ENCODE measurements around the gene PSMB11. TPM values are rescaled to one million over a fixed set of nuclear protein-coding genes. Genes with fewer than 3 reads are reported as not detected.

Gene PSMB11
- total and polyA plus RNA-seq, 2 experiments from 2014 or later, result 0.12 TPM; not detected in 1

- H3K27ac ChIP-seq, result no peak overlapping the region
- no peaks in the 10 kb centered on the region for H3K27me3 ChIP-seq
- DNase-seq (ENCODE audit: low read depth in 1 of 2, low spot score in 1 of 2), result no peak
- H3K9me3 ChIP-seq (ENCODE audit: low read depth), result no peaks in the 10 kb centered on the region
- TF ChIP-seq CTCF (IDR thresholded peaks at IDR 0.05; ENCODE audit: low read depth, low read length), result no peak
- no peaks in the 10 kb centered on the region for H3K4me1 ChIP-seq (ENCODE audit: low read depth)
- H3K4me3 ChIP-seq, result no peak overlapping the region
- H3K36me3 ChIP-seq, result peaks cover 80% of the 10 kb centered on the region
Measured at GRCh38 chr14:23079716-23080115, 37.7 kb downstream of the PSMB11 start.

GRCh38 chr14:23080474-23080873, 38.5 kb downstream of the PSMB11 start:
- no peak overlapping the region for H3K4me3 ChIP-seq
- peaks cover 84% of the 10 kb centered on the region for H3K36me3 ChIP-seq
- H3K9me3 ChIP-seq (ENCODE audit: low read depth), result no peaks in the 10 kb centered on the region
- no peak overlapping the region for H3K27ac ChIP-seq
- no peaks in the 10 kb centered on the region for H3K4me1 ChIP-seq (ENCODE audit: low read depth)
- TF ChIP-seq CTCF (IDR thresholded peaks at IDR 0.05; ENCODE audit: low read depth, low read length), result no peak
- H3K27me3 ChIP-seq, result no peaks in the 10 kb centered on the region
- DNase-seq (ENCODE audit: low read depth in 1 of 2, low spot score in 1 of 2), result no peak

DNA sequence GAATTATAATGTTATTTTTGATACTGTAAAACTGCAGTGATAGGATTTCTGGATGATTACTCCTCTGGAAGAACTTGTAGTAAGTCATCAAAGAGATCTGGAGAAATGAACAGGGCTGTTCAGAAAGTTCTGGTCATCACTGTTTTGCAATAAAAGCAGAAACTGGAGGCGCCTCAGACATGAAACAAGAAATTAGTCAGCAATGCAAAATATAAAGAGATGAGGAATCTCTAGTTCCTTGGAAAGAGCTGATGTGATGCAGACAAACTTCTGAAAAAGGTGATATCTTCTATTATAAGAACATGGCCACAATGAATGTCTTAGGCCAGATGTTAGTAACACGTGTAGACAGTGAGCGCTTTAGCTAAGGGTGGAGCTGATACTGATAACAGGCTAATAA, 43.4 kb downstream of the PSMB11 start:
- Histone ChIP-seq H3K4me1 (ENCODE audit: low read depth) (no peaks in the 10 kb centered on the region), H3K36me3 (peaks cover 85% of the 10 kb centered on the region), H3K27ac (no peak overlapping the region), H3K9me3 (ENCODE audit: low read depth) (no peaks in the 10 kb centered on the region), H3K27me3 (no peaks in the 10 kb centered on the region), H3K4me3 (no peak overlapping the region)
- TF ChIP-seq CTCF (IDR thresholded peaks at IDR 0.05; ENCODE audit: low read depth, low read length), result no peak
- DNase-seq (ENCODE audit: low read depth in 1 of 2, low spot score in 1 of 2), result peak in 1 of 2 donors; percentile 32

GRCh38 chr14:23086565-23086964, 44.6 kb downstream of the PSMB11 start:
- peaks cover 75% of the 10 kb centered on the region for H3K36me3 ChIP-seq
- H3K27me3 ChIP-seq, result no peaks in the 10 kb centered on the region
- no peak overlapping the region for H3K4me3 ChIP-seq
- no peaks in the 10 kb centered on the region for H3K9me3 ChIP-seq (ENCODE audit: low read depth)
- no peak overlapping the region for H3K27ac ChIP-seq
- no peaks in the 10 kb centered on the region for H3K4me1 ChIP-seq (ENCODE audit: low read depth)
- TF ChIP-seq CTCF (IDR thresholded peaks at IDR 0.05; ENCODE audit: low read depth, low read length), result no peak
- no peak for DNase-seq (ENCODE audit: low read depth in 1 of 2, low spot score in 1 of 2)

GRCh38 chr14:23089498-23090253, 47.7 kb downstream of the PSMB11 start:
- Histone ChIP-seq H3K27me3 (no peaks in the 10 kb centered on the region), H3K4me1 (ENCODE audit: low read depth) (peaks cover 9% of the 10 kb centered on the region), H3K4me3 (no peak overlapping the region), H3K36me3 (peaks cover 73% of the 10 kb centered on the region), H3K9me3 (ENCODE audit: low read depth) (no peaks in the 10 kb centered on the region), H3K27ac (no peak overlapping the region)
- DNase-seq (ENCODE audit: low read depth in 1 of 2, low spot score in 1 of 2), result no peak
- TF ChIP-seq CTCF (IDR thresholded peaks at IDR 0.05; ENCODE audit: low read depth, low read length), result no peak

All from cardiac muscle cell (in vitro differentiated cells and primary cell).